K562 (cell line): ENCODE data around the gene NOP58. TPM values are rescaled to one million over a fixed set of nuclear protein-coding genes. Genes with fewer than 3 reads are reported as not detected.

Experiments used
- ATAC-seq: fragments of 200-7000 bp; cut with Tn5 transposase; 3 replicates; pipeline ENCODE4 v1.9.1; 2020; ENCODE audit warnings: moderate library complexity
- BruUV-seq: library from RNA; stranded (reverse); fragments of 400-500 nt; replicated peaks from 2 replicates; lab custom pipeline; 2021; lab: Mats Ljungman, UMichigan
- CTCF ChIA-PET: fragments of 300-600 bp; formaldehyde crosslinking; extraction: SDS; loops from one replicate; lab custom pipeline; 2021; ENCODE audit warnings: low intra/inter-chr PET ratio; lab: Yijun Ruan, JAX
- POLR2A ChIA-PET: fragments of 300-600, 350-650 bp; sonication (Branson Sonifier 250); formaldehyde crosslinking; extraction: SDS; loops from one replicate; lab custom pipeline; 2021; ENCODE audit warnings: antibody characterized with exemption, inconsistent platforms; lab: Yijun Ruan, JAX
- DNase-seq, 4 experiments: peaks; one replicate each; pipeline versions ENCODE4 v3.0.0 to v3.0.0-alpha.2; 2011 to 2018; ENCODE audit warnings: low spot score in 3 of 4, mixed read lengths in 3 of 4; ENCODE audit errors: extremely low read depth in 1 of 4
- FAIRE-seq: peaks from 2 replicates; lab custom pipeline; 2011; peaks lifted over from hg19 to GRCh38; lab: Jason Lieb, UNC
- H2AFZ ChIP-seq: 2 replicates; pipeline ENCODE4 v1.6.0; 2011; ENCODE audit warnings: low read depth, low read length, control low read depth, inconsistent platforms
- H3K27ac ChIP-seq: fragments of 200-600 bp; 3 replicates; pipeline ENCODE4 v1.8.0; 2011; ENCODE audit warnings: low read depth, mild to moderate bottlenecking, control low read depth, inconsistent platforms, low read length, moderate library complexity, mixed read lengths; ENCODE audit errors: extremely low read depth
- H3K27me3 ChIP-seq, 2 experiments: fragments of 300-600 bp in 1 of 2; 2 replicates in 1 of 2; 3 replicates in 1 of 2; pipeline versions ENCODE4 v1.6.0 to v1.8.0; 2011; ENCODE audit warnings: inconsistent platforms in 2 of 2, low read length in 2 of 2, mild to moderate bottlenecking in 1 of 2, mixed read lengths in 1 of 2, moderate library complexity in 1 of 2; ENCODE audit not compliant: control insufficient read depth in 2 of 2, insufficient read depth in 2 of 2
- H3K36me3 ChIP-seq: fragments of 300-600 bp; 3 replicates; pipeline ENCODE4 v1.8.0; 2011; ENCODE audit warnings: mild to moderate bottlenecking, low read length, inconsistent platforms; ENCODE audit not compliant: control insufficient read depth, insufficient read depth
- H3K4me1 ChIP-seq, 2 experiments: fragments of 200-600 bp in 1 of 2; replicated peaks in 1 of 2; 2 replicates in 1 of 2; 3 replicates in 1 of 2; pipeline versions ENCODE4 v1.5.1 to v1.8.0; 2011; ENCODE audit warnings: inconsistent platforms in 2 of 2, low read length in 2 of 2, mild to moderate bottlenecking in 1 of 2, mixed read lengths in 1 of 2, moderate library complexity in 1 of 2; ENCODE audit not compliant: control insufficient read depth in 2 of 2, insufficient read depth in 2 of 2
- H3K4me2 ChIP-seq: 2 replicates; pipeline ENCODE4 v1.6.1; 2011; ENCODE audit warnings: low read length, control low read depth, inconsistent platforms, mixed read lengths; ENCODE audit not compliant: insufficient read depth
- H3K4me3 ChIP-seq: fragments of 200-600 bp; sonication (generic), shearing (Covaris generic); 2 replicates; pipeline ENCODE4 v1.5.1; 2016; ENCODE audit warnings: control low read depth, inconsistent platforms
- H3K79me2 ChIP-seq: fragments of 200-600 bp; 3 replicates; pipeline ENCODE4 v1.8.0; 2011; ENCODE audit warnings: low read length, inconsistent platforms; ENCODE audit not compliant: control insufficient read depth, insufficient read depth
- H3K9ac ChIP-seq, 2 experiments: 2 replicates each; pipeline versions ENCODE4 v1.6.0 to v1.6.1; 2011; ENCODE audit warnings: low read depth in 2 of 2, low read length in 2 of 2, control low read depth in 1 of 2, inconsistent platforms in 1 of 2, mild to moderate bottlenecking in 1 of 2, mixed read lengths in 1 of 2; ENCODE audit not compliant: insufficient read depth in 1 of 2
- H3K9me1 ChIP-seq: one replicate; pipeline ENCODE4 v1.6.0; 2011; ENCODE audit warnings: inconsistent platforms, mild to moderate bottlenecking, low read length, moderate library complexity; ENCODE audit not compliant: control insufficient read depth, insufficient read depth
- H3K9me3 ChIP-seq: replicated peaks from 2 replicates; pipeline ENCODE4 v1.5.1; 2011; ENCODE audit warnings: low read depth, low read length, inconsistent platforms; ENCODE audit not compliant: control insufficient read depth, insufficient read depth
- H4K20me1 ChIP-seq: replicated peaks from 2 replicates; pipeline ENCODE4 v1.6.1; 2011; ENCODE audit warnings: low read length, inconsistent platforms, mixed read lengths; ENCODE audit not compliant: control insufficient read depth, insufficient read depth
- BCOR ChIP-seq: fragments of 450-650 bp; IDR thresholded peaks from 2 replicates; pipeline ENCODE4 v1.6.1; 2016
- CBFA2T2 ChIP-seq: fragments of 450-650 bp; conservative IDR thresholded peaks from 2 replicates; pipeline ENCODE4 v1.6.1; 2017; ENCODE audit warnings: mild to moderate bottlenecking
- L3MBTL2 ChIP-seq: fragments of 450-650 bp; IDR thresholded peaks from 2 replicates; pipeline ENCODE4 v1.6.1; 2016; ENCODE audit warnings: mild to moderate bottlenecking, moderate library complexity
- MLLT1 ChIP-seq, 2 experiments: fragments of 450-650 bp; IDR thresholded peaks; 2 replicates each; pipeline ENCODE4 v1.6.1; 2016
- MNT ChIP-seq, 2 experiments: fragments of 450-650 bp; conservative IDR thresholded peaks; 2 replicates each; pipeline ENCODE4 v1.6.1; 2017; ENCODE audit warnings: mild to moderate bottlenecking in 2 of 2, moderate library complexity in 2 of 2
- MTA2 ChIP-seq: fragments of 450-650 bp; IDR thresholded peaks from 2 replicates; pipeline ENCODE4 v1.6.1; 2016; ENCODE audit warnings: low read depth
- MTF1 ChIP-seq: fragments of 250-450 bp; sonication (Bioruptor Pico); IDR thresholded peaks from 2 replicates; pipeline ENCODE4 v1.9.0; 2021; ENCODE audit warnings: moderate library complexity, mild to moderate bottlenecking, inconsistent platforms, borderline replicate concordance
- TAF9B ChIP-seq: fragments of 450-650 bp; IDR thresholded peaks from 2 replicates; pipeline ENCODE4 v1.6.1; 2018; ENCODE audit warnings: mild to moderate bottlenecking; ENCODE audit not compliant: partially characterized antibody
- TBL1XR1 ChIP-seq, 2 experiments: IDR thresholded peaks; 2 replicates each; pipeline ENCODE4 v1.6.1; 2012; ENCODE audit warnings: improper control_type of control experiment in 2 of 2, low read length in 2 of 2, mild to moderate bottlenecking in 1 of 2
- TFE3 ChIP-seq: fragments of 450-650 bp; formaldehyde crosslinking; IDR thresholded peaks from 2 replicates; pipeline ENCODE4 v1.4.0; 2020; ENCODE audit warnings: mild to moderate bottlenecking, mixed read lengths
- TOE1 ChIP-seq, 2 experiments: fragments of 450-650 bp in 1 of 2; sonication (generic) in 1 of 2; formaldehyde crosslinking in 1 of 2; IDR thresholded peaks; 2 replicates each; pipeline versions ENCODE4 v1.7.1 to v1.8.0; 2016 to 2022; ENCODE audit warnings: borderline replicate concordance in 2 of 2, mild to moderate bottlenecking in 2 of 2, antibody characterized with exemption in 1 of 2, inconsistent platforms in 1 of 2, low read depth in 1 of 2, missing genetic modification reagents in 1 of 2, moderate library complexity in 1 of 2
- YY1 ChIP-seq, 3 experiments: IDR thresholded peaks; 2 replicates each; pipeline ENCODE4 v1.6.1; 2011; ENCODE audit warnings: low read length in 2 of 3, mild to moderate bottlenecking in 2 of 3, moderate library complexity in 2 of 3, borderline replicate concordance in 1 of 3, control low read depth in 1 of 3, low read depth in 1 of 3; ENCODE audit not compliant: insufficient read depth in 3 of 3, insufficient replicate concordance in 2 of 3, control insufficient read depth in 1 of 3, insufficient read length in 1 of 3; ENCODE audit errors: extremely low read depth in 1 of 3
- ZBTB5 ChIP-seq: fragments of 450-650 bp; IDR thresholded peaks from 2 replicates; pipeline ENCODE4 v1.6.1; 2017; ENCODE audit warnings: antibody characterized with exemption
- ZNF12 ChIP-seq: sonication (generic); formaldehyde crosslinking; IDR thresholded peaks from 2 replicates; pipeline ENCODE4 v1.4.0; 2020; ENCODE audit warnings: mild to moderate bottlenecking, missing genetic modification reagents
- WGBS: fragments of 100-300 bp; shearing (Covaris generic); methylation state at CpG from one replicate; pipeline ENCODE4 v1.1.6; 2016; ENCODE audit warnings: low coverage, mixed read lengths; ENCODE audit not compliant: insufficient coverage; ENCODE audit errors: missing lambda C conversion rate; 5-methylcytosine and 5-hydroxymethylcytosine counted together
- in situ Hi-C: fragments of 300-500 bp; cut with MboI; formaldehyde crosslinking; loops from 4 replicates; pipeline ENCODE4 v1.15.0; 2018; ENCODE audit warnings: inconsistent platforms, mixed read lengths
- intact Hi-C: fragments of 100-400 bp; cut with micrococcal nuclease; formaldehyde crosslinking; loops from 2 replicates; pipeline ENCODE4 v1.14.2; 2022
- polyA plus RNA-seq, 8 experiments: library from polyadenylated mRNA; depleted of rRNA in 4 of 8; stranded (reverse) in 5 of 8; unstranded in 3 of 8; fragments of >200 nt; fragmentation: Nextera tagmentation in 2 of 8; fragmentation: Illumina TruSeq in 1 of 8; extraction: Ambion mirVana in 2 of 8; extraction: Trizol in 1 of 8; gene quantifications; 2 replicates each; pipeline versions ENCODE4 v1.2.1 to v1.2.3, GENCODE V29; 2011 to 2014; ENCODE audit warnings: inconsistent platforms in 1 of 8, missing spikeins in 1 of 8
- total RNA-seq, 7 experiments: library from RNA; depleted of rRNA in 6 of 7; stranded (reverse); fragments of >200 nt in 6 of 7; fragmentation: Illumina TruSeq in 2 of 7; extraction: Trizol in 2 of 7; gene quantifications; 2 replicates each; pipeline versions ENCODE4 v1.2.1 to v1.2.3, GENCODE V29; 2011 to 2021; ENCODE audit warnings: low replicate concordance in 1 of 7

NOP58 gene
- total and polyA plus RNA-seq, 9 of the 15 experiments (the other 6 are each of a cell fraction or from before 2014, with no cell fraction given): 132 to 332 (median 208) TPM

- DNase-seq: peak in 2 of 4 experiments; percentile 16 to 44
- ATAC-seq: peak; percentile 21
- peak overlapping the region; percentile 99; the same call in 1 of the 2 replicates for H3K4me3 ChIP-seq
- no peaks in the 10 kb centered on the region for H3K9me1 ChIP-seq
- H3K9ac ChIP-seq: peak overlapping the region; percentile 9 to 83; a peak in 3 of 4 replicates
- in situ Hi-C loops: no loop called here
- peaks cover 94% of the 10 kb centered on the region for H3K79me2 ChIP-seq
- no peak overlapping the region for H3K27ac ChIP-seq
- FAIRE-seq: peak; percentile 19
- WGBS: under 1% methylated on average over 8 of the region's 9 CpGs
- H3K36me3 ChIP-seq: peaks cover 44% of the 10 kb centered on the region; the same call in 2 of the 3 replicates
- intact Hi-C loops: loop anchor here (5.0 kb wide), 1 partner anchor 47 kb away; no protein-coding TSS in a partner anchor
- peaks cover 10 to 18% of the 10 kb centered on the region in 2 experiments for H3K4me1 ChIP-seq
- H3K9me3 ChIP-seq: no peaks in the 10 kb centered on the region
- no peak overlapping the region for H2AFZ ChIP-seq
- no TSS peak for BruUV-seq
- H3K4me2 ChIP-seq: peak overlapping the region; percentile 30
- POLR2A ChIA-PET: interaction anchor here (1.0 to 4.4 kb wide), 2 partner anchors 9 to 149 kb away, joined by 3 to 24 read pairs; no protein-coding TSS in a partner anchor
- CTCF ChIA-PET: no interaction called here
- H3K27me3 ChIP-seq: no peaks in the 10 kb centered on the region
- peaks cover 45% of the 10 kb centered on the region for H4K20me1 ChIP-seq
- no peak for TF ChIP-seq ZNF12 (CRISPR knock-in tag)
- TF ChIP-seq MTA2: no peak
- no peak for TF ChIP-seq ZBTB5
- TF ChIP-seq MTF1 (CRISPR knock-in tag): no peak
- TF ChIP-seq L3MBTL2: 0 out of 2 replicates have a peak, but pooled peaks have one; percentile 18
- peak; percentile 53 to 83; a peak in 3 of 4 replicates for TF ChIP-seq MNT (conservative IDR thresholded peaks at IDR 0.05)
- peak in 1 of 3 experiments; percentile 11 for TF ChIP-seq YY1 (IDR thresholded peaks at IDR 0.05; ENCODE audit: borderline replicate concordance in 1 of 3, control insufficient read depth in 1 of 3, extremely low read depth in 1 of 3, insufficient read depth in 3 of 3, insufficient read length in 1 of 3, insufficient replicate concordance in 2 of 3, low read depth in 1 of 3, low read length in 2 of 3)
- peak in 1 of 2 experiments; percentile 40; a peak in 1 of 4 replicates for TF ChIP-seq MLLT1 (IDR thresholded peaks at IDR 0.05)
- no peak for TF ChIP-seq TBL1XR1 (IDR thresholded peaks at IDR 0.05; ENCODE audit: low read length in 2 of 2)
- TF ChIP-seq TFE3 (CRISPR knock-in tag): peak; percentile 68
- TF ChIP-seq BCOR: 0 out of 2 replicates have a peak, but pooled peaks have one; percentile 8
- peak; percentile 53 for TF ChIP-seq TAF9B
- peak; percentile 25; the same call in 1 of the 2 replicates for TF ChIP-seq CBFA2T2
- peak; percentile 64; the same call in 1 of the 2 replicates for TF ChIP-seq TOE1 (IDR thresholded peaks at IDR 0.05; ENCODE audit: borderline replicate concordance)
- TF ChIP-seq TOE1 (CRISPR knock-in tag; IDR thresholded peaks at IDR 0.05; ENCODE audit: borderline replicate concordance, low read depth): no peak
Observed at GRCh38 chr2:202269585-202269984, 4.0 kb downstream of the NOP58 start.
